RCC 7860 (cell line): ENCODE measurements around the gene SNRNP48.

ENCODE experiments used
- DNase-seq: peaks from one replicate; pipeline ENCODE4 v3.0.0-alpha.2; 2015; ENCODE audit warnings: low spot score
- FAIRE-seq: peaks from 2 replicates; lab custom pipeline; 2012; peaks lifted over from hg19 to GRCh38; lab: Jason Lieb, UNC

SNRNP48 gene

GRCh38 chr6:7591770-7592169 is 1.8 kb downstream of the SNRNP48 start:
- no peak for FAIRE-seq

GRCh38 chr6:7593229-7593628 is 3.2 kb downstream of the SNRNP48 start:
- FAIRE-seq (no peak), DNase-seq (no peak)

More at GRCh38 chr6:7591770-7592169, 1.8 kb downstream of the SNRNP48 start:
- DNase-seq = no peak

GRCh38 chr6:7594579-7595125 is 4.7 kb downstream of the SNRNP48 start:
- no peak for DNase-seq
- peak; percentile 59 for FAIRE-seq

GRCh38 chr6:7604003-7604402 is 14.0 kb downstream of the SNRNP48 start:
- no peak for DNase-seq
- FAIRE-seq = no peak

- no peak for FAIRE-seq
- DNase-seq = no peak
These were observed 14.5 kb downstream of the SNRNP48 start for GRCh38 chr6:7604506-7604905.

GRCh38 chr6:7615611-7616383 is 25.8 kb downstream of the SNRNP48 start:
- DNase-seq = peak; percentile 12
- FAIRE-seq = no peak

- FAIRE-seq = no peak
- no peak for DNase-seq
These were observed 28.1 kb downstream of the SNRNP48 start for GRCh38 chr6:7617801-7618764.

GRCh38 chr6:7621761-7622160 is 31.8 kb downstream of the SNRNP48 start:
- no peak for FAIRE-seq
- DNase-seq = no peak

- no peak for DNase-seq
- no peak for FAIRE-seq
These were observed 35.1 kb downstream of the SNRNP48 start for GRCh38 chr6:7624796-7625710.

- no peak for FAIRE-seq
These were observed 38.5 kb downstream of the SNRNP48 start for GRCh38 chr6:7628479-7628878.

GRCh38 chr6:7628909-7629308 is 38.9 kb downstream of the SNRNP48 start:
- FAIRE-seq (no peak), DNase-seq (no peak)

More at GRCh38 chr6:7628479-7628878, 38.5 kb downstream of the SNRNP48 start:
- DNase-seq = no peak

GRCh38 chr6:7629321-7629720 is 39.3 kb downstream of the SNRNP48 start:
- FAIRE-seq = no peak
- DNase-seq = no peak

- no peak for FAIRE-seq
- DNase-seq = no peak
These were observed 40.8 kb downstream of the SNRNP48 start for GRCh38 chr6:7630792-7631191.

GRCh38 chr6:7631466-7631865 is 41.5 kb downstream of the SNRNP48 start:
- no peak for FAIRE-seq

GRCh38 chr6:7632501-7633290 is 42.7 kb downstream of the SNRNP48 start:
- DNase-seq (no peak), FAIRE-seq (no peak)

More at GRCh38 chr6:7631466-7631865, 41.5 kb downstream of the SNRNP48 start:
- no peak for DNase-seq

- DNase-seq (no peak), FAIRE-seq (no peak)
These were observed 43.4 kb downstream of the SNRNP48 start for GRCh38 chr6:7633361-7633760.

GRCh38 chr6:7636151-7636550 is 46.2 kb downstream of the SNRNP48 start:
- DNase-seq (peak; percentile 8), FAIRE-seq (no peak)

GRCh38 chr6:7637533-7637932 is 47.5 kb downstream of the SNRNP48 start:
- DNase-seq (no peak), FAIRE-seq (no peak)

- FAIRE-seq = no peak
- DNase-seq = no peak
These were observed 49.4 kb downstream of the SNRNP48 start for GRCh38 chr6:7639427-7639826.
